ENCODE measurements around the gene PRDX5. TPM values are rescaled to one million over a fixed set of nuclear protein-coding genes. Genes with fewer than 3 reads are reported as not detected.
A peak's percentile ranks its signal among the peaks of the same experiment; 100 is the strongest.

Gene PRDX5
- total and polyA plus RNA-seq, 9 of the 15 experiments (the other 6 are each of a cell fraction or from before 2014, with no cell fraction given), result 40.8 to 327 (median 204) TPM

DNA sequence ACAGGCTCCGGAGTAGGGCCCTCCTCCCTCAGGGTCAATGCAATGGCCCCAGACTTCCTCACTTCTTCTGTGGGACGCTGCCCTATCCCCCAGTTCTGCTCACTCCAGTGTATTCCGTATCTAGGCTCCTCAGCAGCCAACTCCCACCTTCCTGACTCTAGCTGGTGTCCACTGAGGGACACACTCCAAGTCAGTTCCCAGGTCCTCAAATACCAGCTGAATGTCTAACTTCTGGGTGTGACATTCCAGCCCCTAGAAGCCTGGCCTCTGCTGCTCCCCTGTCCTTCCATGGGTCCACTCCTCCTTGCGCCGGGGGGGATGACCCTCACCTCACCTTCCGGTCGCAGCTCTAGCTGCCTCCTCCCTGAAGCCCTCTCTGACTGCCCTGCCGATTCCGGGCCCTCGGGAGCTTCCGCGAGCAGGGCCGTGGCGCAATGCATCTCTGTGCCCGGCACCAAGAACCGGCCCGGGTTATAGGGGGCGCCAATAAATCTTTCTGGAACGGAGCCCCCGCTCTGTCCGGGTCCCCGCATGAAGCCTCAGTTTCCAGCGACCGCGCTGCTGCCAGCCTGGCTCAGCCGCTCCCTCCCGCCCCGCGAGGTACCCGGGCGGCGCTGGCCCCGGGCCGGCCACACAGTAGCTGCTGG, 48.9 kb upstream of the PRDX5 start (continued):
- TF ChIP-seq MEF2A (IDR thresholded peaks at IDR 0.05; ENCODE audit: control insufficient read depth, low read depth, low read length) (no peak), ZNF24 (IDR thresholded peaks at IDR 0.05) (no peak), ZKSCAN8 (CRISPR knock-in tag; IDR thresholded peaks at IDR 0.05) (no peak), ZNF76 (CRISPR knock-in tag; IDR thresholded peaks at IDR 0.05; ENCODE audit: borderline replicate concordance) (no peak), ZNF551 (CRISPR knock-in tag; IDR thresholded peaks at IDR 0.05) (no peak), SIX5 (IDR thresholded peaks at IDR 0.05; ENCODE audit: borderline replicate concordance in 1 of 2, insufficient read depth in 1 of 2, low read depth in 1 of 2, low read length in 2 of 2) (no peak), NR2F6 (CRISPR knock-in tag; IDR thresholded peaks at IDR 0.05) (no peak), ZNF41 (CRISPR knock-in tag; conservative IDR thresholded peaks at IDR 0.05) (no peak), BACH1 (tag; IDR thresholded peaks at IDR 0.05) (no peak), ESRRB (CRISPR knock-in tag; IDR thresholded peaks at IDR 0.05; ENCODE audit: borderline replicate concordance) (no peak), FOSL1 (tag; conservative IDR thresholded peaks at IDR 0.05) (peak; percentile 47), KDM5B (IDR thresholded peaks at IDR 0.05; ENCODE audit: insufficient replicate concordance, low read depth, low read length) (peak; percentile 37), GABPA (tag; conservative IDR thresholded peaks at IDR 0.05; ENCODE audit: low read depth) (no peak), ZNF408 (CRISPR knock-in tag; IDR thresholded peaks at IDR 0.05; ENCODE audit: low read depth) (no peak)
- TF ChIP-seq, protein P1, sequence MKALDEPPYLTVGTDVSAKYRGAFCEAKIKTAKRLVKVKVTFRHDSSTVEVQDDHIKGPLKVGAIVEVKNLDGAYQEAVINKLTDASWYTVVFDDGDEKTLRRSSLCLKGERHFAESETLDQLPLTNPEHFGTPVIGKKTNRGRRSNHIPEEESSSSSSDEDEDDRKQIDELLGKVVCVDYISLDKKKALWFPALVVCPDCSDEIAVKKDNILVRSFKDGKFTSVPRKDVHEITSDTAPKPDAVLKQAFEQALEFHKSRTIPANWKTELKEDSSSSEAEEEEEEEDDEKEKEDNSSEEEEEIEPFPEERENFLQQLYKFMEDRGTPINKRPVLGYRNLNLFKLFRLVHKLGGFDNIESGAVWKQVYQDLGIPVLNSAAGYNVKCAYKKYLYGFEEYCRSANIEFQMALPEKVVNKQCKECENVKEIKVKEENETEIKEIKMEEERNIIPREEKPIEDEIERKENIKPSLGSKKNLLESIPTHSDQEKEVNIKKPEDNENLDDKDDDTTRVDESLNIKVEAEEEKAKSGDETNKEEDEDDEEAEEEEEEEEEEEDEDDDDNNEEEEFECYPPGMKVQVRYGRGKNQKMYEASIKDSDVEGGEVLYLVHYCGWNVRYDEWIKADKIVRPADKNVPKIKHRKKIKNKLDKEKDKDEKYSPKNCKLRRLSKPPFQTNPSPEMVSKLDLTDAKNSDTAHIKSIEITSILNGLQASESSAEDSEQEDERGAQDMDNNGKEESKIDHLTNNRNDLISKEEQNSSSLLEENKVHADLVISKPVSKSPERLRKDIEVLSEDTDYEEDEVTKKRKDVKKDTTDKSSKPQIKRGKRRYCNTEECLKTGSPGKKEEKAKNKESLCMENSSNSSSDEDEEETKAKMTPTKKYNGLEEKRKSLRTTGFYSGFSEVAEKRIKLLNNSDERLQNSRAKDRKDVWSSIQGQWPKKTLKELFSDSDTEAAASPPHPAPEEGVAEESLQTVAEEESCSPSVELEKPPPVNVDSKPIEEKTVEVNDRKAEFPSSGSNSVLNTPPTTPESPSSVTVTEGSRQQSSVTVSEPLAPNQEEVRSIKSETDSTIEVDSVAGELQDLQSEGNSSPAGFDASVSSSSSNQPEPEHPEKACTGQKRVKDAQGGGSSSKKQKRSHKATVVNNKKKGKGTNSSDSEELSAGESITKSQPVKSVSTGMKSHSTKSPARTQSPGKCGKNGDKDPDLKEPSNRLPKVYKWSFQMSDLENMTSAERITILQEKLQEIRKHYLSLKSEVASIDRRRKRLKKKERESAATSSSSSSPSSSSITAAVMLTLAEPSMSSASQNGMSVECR (CRISPR knock-in tag; IDR thresholded peaks at IDR 0.05), result no peak; the same call in none of the 2 replicates
- TF ChIP-seq, protein P2, sequence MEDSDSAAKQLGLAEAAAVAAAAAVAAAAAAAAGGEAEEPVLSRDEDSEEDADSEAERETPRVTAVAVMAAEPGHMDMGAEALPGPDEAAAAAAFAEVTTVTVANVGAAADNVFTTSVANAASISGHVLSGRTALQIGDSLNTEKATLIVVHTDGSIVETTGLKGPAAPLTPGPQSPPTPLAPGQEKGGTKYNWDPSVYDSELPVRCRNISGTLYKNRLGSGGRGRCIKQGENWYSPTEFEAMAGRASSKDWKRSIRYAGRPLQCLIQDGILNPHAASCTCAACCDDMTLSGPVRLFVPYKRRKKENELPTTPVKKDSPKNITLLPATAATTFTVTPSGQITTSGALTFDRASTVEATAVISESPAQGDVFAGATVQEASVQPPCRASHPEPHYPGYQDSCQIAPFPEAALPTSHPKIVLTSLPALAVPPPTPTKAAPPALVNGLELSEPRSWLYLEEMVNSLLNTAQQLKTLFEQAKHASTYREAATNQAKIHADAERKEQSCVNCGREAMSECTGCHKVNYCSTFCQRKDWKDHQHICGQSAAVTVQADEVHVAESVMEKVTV (CRISPR knock-in tag; IDR thresholded peaks at IDR 0.05), result 0 out of 2 replicates have a peak, but pooled peaks have one; percentile 19
- TF ChIP-seq, protein P3, sequence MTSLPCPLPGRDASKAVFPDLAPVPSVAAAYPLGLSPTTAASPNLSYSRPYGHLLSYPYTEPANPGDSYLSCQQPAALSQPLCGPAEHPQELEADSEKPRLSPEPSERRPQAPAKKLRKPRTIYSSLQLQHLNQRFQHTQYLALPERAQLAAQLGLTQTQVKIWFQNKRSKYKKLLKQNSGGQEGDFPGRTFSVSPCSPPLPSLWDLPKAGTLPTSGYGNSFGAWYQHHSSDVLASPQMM (CRISPR knock-in tag; IDR thresholded peaks at IDR 0.05), result no peak
- TF ChIP-seq, protein P4, sequence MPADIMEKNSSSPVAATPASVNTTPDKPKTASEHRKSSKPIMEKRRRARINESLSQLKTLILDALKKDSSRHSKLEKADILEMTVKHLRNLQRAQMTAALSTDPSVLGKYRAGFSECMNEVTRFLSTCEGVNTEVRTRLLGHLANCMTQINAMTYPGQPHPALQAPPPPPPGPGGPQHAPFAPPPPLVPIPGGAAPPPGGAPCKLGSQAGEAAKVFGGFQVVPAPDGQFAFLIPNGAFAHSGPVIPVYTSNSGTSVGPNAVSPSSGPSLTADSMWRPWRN (IDR thresholded peaks at IDR 0.05; ENCODE audit: low read depth), result no peak
- TF ChIP-seq, protein P5, sequence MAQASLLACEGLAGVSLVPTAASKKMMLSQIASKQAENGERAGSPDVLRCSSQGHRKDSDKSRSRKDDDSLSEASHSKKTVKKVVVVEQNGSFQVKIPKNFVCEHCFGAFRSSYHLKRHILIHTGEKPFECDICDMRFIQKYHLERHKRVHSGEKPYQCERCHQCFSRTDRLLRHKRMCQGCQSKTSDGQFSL (CRISPR knock-in tag; IDR thresholded peaks at IDR 0.05), result peak; percentile 31; the same call in 1 of the 2 replicates
- TF ChIP-seq, protein P5 (tag; IDR thresholded peaks at IDR 0.05), result peak in 1 of 2 experiments; percentile 68; a peak in 1 of 4 replicates
